GM12872 (cell line): ENCODE measurements around the gene MAGOH.

ENCODE experiments used
- CTCF ChIP-seq: IDR thresholded peaks from 3 replicates; pipeline ENCODE4 v1.5.1; 2011; ENCODE audit warnings: low read depth, mild to moderate bottlenecking, low read length, moderate library complexity; ENCODE audit not compliant: insufficient read depth

MAGOH gene

GRCh38 chr1:53203466-53203865 lies 34.9 kb downstream of the MAGOH start:
- no peak for TF ChIP-seq CTCF

- TF ChIP-seq CTCF, result no peak
These were observed 40.1 kb downstream of the MAGOH start for GRCh38 chr1:53198241-53198651.

DNA sequence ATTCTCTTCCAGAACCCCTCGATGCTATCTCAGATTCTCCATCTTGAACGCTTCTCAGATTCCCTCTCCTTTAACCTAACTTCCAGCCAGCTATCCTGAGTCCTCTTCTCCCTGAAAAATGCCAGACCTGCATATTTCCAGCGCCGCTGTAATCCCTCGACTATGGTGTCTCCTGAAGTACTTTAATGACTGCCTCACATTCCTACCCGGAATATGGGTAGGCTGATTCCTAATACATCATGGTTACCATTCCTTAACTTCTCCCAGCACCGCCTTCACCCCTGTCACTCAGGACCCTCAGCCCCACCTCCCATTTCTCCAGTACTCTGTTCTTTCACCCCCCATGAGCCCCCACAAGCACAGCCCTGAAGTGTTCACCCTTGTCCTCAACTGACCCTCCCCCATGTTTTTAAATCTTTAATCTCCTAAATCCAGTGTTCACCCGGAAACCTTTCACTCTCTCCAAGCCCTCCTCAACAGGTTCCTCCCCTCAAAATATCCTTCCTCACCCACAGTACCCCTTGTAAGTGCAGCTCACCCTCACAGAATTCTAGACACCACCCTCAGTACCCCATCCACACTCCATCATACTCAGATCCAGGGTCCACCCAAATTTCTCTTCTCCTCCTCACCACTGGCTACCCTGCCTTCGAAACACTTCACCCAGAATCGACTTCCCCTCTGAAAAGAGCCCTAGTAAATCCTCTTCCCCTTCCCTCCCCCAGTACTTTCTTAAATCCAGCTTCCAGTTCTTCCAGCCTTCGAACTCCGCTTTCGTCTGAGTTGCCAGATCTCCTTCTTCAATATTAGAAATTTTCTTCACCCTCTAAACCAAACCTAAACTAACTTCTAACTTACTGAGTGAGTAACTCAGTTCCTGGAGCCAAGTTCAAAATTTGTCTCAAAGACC lies 40.8 kb downstream of the MAGOH start:
- TF ChIP-seq CTCF, result no peak

DNA sequence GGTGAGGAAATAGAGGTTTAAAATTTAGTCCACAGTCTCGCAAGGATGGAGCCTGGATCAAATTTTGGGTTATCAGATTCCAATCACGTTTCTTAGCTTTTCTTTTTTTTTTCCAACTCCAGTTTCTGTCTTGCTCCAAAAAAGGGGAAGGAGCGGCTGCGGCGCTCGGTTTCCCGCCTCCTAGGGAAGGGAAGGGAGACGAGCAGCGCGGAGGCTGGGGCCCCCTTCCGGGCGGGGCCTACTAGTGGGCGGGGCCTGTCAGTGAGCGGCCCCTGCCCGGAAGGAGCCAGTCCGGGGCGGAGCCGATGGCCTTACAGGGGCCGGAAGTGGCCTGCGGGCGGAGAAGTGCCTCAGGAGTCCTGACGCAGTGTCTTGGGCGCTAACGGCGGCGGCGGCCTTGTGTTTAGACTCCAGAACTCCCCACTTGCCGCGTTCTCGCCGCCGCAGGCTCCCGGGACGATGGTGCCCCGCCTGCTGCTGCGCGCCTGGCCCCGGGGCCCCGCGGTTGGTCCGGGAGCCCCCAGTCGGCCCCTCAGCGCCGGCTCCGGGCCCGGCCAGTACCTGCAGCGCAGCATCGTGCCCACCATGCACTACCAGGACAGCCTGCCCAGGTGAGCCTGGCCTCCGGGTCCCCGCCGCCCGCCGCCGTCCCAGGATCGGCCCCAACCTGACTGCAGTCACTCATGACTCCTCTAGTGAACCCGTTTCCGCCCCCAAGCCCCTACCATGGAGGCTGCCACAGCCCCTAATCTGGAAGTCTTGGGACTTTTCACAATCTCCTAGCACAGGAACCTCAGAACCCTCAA lies 41.6 kb downstream of the MAGOH start, which contains the start of gene CPT2:
CPT2 (plus strand) TSS at position 340 of the 806 bp plus-strand sequence; CDS start at position 460, 120 bp downstream.
- TF ChIP-seq CTCF, result no peak

DNA sequence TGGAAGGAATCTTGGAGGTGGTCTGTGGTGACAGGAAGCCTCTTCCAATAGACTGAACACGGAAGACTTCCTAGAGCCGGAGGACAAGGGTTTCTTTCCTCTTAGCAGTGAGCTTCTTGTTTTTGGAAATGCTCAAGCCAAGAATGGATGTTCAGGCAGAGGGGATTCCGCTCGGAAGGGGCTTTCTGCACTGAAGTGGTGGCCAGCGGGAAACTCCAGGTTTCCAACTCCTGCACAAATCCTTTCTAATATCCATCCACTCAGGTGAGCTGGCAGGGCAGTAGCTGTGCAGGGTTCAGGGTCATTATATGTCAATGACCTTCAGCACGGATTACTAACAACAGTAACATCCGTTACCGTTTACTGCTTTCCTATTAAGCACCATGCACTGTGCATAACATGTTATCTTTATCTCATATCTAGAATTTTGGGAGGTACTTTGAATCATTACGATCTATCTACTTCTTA lies 42.3 kb downstream of the MAGOH start:
- no peak for TF ChIP-seq CTCF

GRCh38 chr1:53195246-53196016 lies 42.9 kb downstream of the MAGOH start:
- TF ChIP-seq CTCF, result no peak

DNA sequence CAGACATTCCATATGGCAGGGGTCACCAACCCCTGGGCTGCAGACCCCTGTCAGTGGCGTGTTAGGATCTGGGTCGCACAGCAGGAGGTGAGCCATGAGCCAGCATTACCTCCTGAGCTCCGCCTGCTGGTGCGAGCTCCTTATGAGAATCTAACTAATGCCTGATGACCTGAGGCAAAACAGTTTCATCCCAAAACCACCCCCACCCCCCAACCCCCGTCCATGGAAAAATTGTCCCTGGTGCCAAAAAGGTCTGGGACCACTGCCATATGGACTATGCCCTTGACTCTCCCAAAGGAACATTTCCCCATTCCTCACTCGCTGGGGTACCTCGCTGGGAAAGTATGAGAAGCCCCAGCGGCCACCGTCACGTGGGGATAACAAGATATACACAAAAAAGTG lies 48.1 kb downstream of the MAGOH start:
- no peak for TF ChIP-seq CTCF
